ENCODE results near the gene HOXA11.

HOXA11 gene

DNA sequence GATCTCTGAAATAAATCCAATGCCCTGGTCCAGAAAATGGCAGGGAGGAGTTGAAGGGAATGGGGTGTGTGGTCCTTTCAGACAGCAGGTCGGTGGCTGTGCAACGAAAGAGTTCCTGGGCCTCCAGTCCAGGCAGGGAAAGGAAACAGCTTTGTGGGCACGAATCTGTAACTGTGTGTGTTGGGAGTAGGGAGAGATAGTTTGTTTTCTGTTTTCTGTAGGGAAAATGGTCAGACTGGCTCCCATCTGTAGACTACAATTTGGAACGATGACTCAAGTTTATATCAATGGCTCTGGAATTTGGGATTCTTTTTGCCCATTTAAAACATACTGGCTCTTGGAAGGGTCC is 17.1 kb downstream of the HOXA11 start:
- DNase-seq = no peak

DNA sequence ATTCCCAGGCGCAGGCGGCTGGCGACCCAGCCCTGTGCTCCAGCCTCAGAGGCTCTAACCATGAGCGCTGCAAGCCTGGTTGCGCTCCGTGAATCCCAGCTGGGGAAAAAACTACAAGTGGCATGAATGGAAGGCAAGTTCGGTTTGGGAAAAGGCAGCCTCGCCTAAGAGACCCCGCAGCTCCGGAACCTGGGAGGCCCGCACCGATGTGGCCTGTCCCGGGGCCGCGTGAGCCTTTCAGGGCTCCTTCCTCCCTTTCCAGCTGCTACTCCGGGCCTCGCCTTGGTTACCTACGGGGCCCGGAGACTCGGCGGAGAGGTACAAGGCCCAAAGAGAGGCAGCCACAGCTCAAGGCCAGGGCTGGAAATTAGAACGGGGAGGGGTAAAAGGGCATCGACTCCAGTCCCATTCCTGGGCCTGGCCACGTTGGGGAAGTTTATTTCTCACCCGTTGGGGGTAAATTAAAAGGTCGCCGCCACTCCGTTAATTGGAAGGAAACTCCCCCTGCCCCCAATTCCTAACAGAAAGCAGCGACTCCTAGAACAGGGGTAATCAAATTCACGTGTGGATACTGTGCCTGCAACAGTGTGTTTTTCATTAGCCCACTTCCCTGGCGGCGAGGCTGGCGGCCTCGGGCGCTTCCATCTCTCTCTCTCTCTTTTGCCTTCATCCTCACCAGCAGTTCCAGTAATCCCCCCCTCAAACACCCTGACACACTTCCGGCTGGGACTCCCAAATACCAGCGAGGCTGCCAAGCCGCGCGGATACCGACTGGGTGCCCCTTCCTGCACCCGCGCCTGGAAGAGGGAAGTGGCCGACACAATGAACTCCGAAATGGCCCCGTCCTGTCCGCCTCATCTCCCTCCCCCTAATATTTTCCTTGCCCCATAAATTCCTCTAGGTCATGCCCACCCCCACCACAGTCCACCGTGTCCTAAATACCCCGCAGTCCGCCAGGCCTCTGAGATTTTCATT is 18.2 kb downstream of the HOXA11 start:
- no peak for DNase-seq

DNA sequence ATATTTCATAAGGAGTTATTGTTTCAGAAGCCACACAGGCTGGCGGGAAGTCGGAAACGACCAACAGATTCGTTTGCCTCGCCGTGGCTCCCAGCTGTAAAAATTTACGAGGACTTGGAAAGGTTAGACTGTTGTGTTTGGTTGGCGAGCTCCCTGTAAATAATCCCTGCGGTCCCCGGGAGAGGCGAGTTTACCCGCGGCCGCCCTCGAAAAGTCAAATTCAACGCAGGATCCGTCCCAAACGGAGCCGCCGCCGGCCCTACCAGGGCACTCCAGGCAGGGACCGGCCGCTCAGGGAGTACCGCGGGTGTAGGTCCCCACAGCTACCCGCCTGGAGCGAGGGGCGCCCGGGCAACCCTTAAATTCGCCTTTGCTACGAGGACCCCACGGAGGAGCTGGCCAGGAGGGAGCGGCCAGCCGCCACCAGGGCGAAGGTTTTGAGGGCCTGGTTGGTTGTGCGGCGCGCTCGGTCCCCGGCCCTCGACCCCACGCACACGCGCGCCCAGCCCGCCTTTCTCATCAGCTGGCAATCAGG is 19.0 kb downstream of the HOXA11 start:
- DNase-seq = no peak

DNA sequence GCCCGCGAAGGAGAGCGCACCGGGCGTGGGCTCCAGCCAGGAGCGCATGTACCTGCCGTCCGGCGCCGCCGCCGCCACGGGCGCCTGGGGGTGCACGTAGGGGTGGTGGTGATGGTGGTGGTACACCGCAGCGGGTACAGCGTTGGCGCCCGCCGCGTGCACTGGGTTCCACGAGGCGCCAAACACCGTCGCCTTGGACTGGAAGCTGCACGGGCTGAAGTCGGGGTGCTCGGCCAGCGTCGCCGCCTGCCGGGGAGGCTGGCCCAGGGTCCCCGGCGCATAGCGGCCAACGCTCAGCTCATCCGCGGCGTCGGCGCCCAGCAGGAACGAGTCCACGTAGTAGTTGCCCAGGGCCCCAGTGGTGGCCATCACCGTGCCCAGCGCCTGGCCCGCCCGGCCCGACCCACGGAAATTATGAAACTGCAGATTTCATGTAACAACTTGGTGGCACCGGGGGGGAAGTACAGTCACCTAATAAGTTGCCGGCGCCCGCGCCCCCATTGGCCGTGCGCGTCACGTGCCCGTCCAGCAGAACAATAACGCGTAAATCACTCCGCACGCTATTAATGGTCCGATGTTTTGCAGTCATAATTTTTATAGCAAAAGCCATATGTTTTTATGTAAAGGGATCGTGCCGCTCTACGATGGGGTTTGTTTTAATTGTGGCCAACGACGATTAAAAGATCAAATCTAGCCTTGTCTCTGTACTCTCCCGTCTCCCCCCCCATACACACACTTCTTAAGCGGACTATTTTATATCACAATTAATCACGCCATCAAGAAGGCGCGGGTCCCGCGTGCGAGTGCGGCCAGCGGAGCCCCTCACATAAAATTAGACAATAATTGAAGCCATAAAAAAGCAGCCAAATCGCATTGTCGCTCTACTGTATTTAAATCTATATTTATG is 19.7 kb downstream of the HOXA11 start, which contains the start of gene HOXA9:
HOXA9 (minus strand) TSS at position 449 of the 907 bp plus-strand sequence; CDS start at position 369, 80 bp downstream.
- DNase-seq = no peak

DNA sequence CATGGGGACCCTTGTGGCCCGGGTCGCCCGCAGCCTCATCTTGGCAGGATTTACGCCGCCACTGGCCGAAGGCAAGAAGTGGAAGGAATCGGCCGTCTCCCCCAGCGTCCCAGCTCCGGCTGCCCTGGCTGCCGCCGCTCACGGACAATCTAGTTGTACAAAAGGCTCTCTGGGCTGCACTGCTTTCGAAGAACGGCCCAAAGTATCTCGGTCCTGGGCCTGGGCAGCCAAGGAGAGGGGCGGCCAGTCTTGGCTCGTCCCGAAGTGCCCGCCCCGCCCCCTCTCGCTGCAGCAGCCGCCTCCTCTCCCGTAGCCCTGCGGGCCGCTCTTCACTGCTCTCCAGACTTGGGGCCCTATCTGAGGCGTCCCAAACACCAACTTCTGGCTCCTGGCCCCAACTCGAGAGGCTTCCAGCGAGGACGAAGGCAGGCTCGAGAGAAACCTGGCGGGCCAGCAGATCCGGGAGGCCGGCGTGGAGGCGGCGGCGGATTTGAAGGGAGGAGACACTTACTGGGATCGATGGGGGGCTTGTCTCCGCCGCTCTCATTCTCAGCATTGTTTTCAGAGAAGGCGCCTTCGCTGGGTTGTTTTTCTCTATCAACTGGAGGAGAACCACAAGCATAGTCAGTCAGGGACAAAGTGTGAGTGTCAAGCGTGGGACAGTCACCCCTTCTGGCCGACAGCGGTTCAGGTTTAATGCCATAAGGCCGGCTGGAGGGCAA is 20.5 kb downstream of the HOXA11 start:
- DNase-seq = no peak

DNA sequence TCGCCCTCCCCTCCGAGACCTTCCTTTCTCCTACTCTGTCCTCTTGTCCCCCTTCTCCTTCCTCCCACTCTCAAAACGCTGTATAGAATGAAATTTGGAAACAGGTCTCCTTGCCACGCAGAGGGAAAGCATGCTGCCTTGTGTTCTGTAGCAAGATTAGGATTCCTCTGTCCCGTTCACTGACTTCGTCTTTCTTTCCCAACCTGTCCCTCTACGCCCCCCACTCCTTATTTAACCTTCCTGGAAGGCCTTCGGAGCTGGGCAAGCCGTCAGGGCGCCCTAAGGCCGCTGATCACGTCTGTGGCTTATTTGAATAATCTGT is 21.0 kb downstream of the HOXA11 start:
- no peak for DNase-seq

DNA sequence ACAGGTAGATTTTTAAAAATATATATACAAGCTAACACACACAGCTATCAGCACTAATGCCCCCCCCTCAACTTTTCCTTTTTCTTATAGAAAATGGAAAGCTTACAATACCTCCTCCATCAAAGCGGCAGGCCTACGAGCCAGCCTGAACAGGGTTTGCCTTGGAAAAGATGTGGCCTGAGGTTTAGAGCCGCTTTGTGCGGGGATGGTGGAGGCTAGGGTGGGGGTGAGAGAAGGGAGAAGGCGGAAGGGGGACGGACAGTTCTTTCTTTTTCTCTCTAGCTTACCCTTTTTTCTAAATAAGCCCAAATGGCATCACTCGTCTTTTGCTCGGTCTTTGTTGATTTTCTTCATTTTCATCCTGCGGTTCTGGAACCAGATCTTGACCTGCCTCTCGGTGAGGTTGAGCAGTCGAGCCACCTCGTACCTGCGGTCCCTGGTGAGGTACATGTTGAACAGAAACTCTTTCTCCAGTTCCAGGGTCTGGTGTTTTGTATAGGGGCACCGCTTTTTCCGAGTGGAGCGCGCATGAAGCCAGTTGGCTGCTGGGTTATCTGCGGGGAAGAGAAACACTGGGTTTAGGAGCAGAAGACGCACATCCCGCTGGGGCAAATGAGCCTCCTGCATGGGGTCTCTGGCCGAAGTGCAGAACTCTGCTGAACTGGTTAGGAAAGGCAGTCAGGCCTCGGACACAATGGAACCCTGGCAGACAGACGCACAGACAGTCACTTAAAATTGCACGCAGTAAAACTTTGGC is 21.6 kb downstream of the HOXA11 start:
- no peak for DNase-seq

DNA sequence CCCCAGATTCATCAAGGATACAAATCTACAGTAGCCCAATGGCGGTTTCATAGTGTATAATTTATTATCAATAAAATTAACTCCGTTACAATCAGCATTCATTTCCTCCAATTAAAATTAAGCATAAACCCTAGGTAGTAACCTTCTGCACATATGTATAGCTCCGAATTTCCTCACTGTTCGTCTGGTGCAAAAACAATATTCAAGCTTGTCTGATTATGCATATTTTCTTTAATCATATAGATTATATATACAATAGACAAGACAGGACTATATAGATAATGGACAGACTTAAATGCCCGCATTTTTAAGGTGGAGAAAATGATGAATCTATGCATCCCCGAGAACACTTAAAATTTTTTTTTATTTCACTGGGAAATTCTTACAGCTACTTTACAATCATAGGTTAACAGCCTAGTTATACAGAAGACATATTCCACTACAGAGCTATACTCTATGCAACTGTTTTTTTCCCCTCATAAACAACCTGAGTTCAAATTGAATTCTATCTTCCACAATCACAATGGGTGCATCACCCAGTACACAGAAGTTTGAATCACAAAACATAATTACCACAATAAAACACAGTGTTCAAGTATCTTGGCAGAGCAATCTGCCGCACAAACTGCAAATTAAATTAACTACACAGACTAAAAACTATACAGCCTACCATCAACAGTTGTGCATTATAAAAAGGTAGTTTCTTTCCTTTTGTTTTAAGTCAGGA is 22.3 kb downstream of the HOXA11 start:
- no peak for DNase-seq

DNA sequence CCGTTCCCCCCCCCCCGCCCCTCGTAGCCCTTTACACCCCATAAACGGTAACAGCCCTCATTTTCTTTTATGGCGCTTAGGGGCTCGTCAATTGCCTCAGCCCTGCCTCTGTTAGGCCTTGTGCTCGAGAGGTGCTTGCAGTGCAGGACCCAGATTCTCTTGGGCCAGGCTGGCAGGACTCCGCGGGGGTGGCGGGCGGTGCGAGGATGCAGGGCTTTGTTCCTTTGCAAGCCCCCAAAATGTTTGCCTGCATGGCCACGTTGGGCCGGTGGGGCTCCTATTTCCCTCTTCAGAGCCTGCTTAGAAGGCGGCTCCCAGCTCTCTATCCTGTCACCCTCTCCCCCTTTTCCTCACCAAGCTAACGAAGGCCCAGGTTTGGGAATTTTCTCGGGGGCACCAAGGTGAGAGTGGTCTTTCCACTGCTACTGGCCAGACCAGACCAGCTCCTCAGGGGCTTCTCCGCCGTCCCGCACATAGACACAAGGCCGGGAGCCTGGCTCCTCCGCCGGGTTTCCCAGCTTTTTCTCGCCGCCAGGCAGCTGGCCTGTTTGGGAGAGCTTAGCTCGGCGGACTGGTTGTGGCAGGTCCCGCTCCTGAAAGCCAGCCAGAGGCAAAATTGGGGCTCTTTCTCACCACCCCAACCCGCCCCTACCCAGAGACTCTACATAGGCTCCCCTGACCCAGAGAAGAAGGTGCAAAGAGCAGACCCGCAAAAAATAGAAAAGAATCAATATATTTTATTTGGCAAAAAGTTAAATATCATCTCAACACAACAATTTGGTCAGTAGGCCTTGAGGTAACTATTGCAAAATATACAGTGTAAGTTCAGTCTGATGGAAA is 23.1 kb downstream of the HOXA11 start:
- DNase-seq = no peak

DNA sequence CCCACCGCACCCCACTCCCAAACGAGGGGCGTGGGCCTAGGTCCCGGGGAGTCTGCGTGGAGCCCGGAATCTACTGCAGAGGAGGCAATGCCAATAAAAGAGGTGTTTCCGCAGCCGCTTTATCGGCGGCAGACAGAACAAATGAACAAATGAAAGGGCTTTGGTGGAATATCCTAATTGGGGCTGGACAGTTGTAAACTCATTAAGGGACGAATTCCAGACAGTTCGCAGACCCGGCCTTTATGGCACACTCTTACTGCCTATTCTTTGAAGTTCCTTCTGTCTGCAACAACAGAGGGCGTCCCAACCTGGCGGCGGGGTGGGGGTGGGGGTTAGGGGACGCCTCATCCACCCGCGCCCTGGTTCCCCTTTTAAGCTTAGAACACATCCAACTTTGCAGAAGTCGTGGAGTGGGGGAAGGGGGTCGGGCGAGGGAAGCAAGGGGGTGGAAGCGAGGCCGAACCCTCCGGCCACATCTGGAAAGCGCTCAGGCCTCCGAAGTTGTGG is 23.8 kb downstream of the HOXA11 start:
- no peak for DNase-seq

DNA sequence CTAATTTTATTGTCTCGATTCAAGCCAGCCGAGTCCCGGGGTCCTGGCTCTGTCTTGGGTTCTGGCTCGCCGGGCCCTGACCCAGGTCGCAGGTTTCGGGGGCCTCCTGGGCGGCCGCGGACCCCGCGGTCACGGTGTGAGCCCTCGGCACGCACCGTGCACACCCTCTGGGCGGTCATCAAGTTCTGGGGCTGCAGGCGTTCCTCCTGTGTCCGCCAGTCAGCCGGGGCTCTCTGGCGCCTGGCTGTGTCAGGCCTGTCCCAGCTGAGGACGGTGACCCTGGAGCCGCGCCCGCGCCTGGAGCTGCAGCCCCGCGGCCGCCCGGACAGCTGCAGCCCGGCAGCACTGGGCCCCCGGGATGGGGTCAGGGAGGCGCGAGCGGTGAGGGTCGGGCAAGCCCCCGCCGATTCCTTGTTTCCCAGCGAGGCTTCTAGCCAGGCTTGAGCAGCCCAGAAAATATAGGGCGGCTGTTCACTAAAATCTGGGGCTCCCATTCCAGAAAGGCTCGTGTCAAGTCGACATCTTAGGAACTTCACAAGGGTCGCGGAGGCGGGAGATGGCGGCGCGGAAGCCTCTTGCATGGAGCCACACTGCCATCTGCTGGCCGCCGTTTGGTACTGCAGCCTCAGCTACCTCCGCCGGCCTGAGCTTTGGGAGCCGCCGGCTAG is 24.4 kb downstream of the HOXA11 start:
- peak; percentile 82 for DNase-seq

DNA sequence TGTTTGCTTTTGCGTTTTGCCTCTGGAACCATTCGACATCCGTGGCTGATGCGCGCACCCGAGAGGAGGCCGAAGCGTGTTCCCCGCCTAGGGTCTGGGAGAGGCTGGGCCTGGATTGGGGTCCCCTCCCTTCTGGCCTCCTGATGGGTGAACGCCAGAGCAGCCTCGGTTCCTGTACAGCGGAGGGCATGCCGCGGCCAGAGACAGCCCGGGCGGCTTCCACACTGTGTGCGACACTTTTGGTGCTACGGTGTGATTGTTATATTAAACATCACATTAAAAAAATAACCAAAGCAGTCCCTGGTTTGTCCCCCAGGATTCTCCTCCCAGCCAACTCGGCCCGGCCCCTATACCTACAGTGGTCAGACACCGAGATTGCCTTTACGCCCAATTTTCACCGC is 24.9 kb downstream of the HOXA11 start:
- no peak for DNase-seq

DNA sequence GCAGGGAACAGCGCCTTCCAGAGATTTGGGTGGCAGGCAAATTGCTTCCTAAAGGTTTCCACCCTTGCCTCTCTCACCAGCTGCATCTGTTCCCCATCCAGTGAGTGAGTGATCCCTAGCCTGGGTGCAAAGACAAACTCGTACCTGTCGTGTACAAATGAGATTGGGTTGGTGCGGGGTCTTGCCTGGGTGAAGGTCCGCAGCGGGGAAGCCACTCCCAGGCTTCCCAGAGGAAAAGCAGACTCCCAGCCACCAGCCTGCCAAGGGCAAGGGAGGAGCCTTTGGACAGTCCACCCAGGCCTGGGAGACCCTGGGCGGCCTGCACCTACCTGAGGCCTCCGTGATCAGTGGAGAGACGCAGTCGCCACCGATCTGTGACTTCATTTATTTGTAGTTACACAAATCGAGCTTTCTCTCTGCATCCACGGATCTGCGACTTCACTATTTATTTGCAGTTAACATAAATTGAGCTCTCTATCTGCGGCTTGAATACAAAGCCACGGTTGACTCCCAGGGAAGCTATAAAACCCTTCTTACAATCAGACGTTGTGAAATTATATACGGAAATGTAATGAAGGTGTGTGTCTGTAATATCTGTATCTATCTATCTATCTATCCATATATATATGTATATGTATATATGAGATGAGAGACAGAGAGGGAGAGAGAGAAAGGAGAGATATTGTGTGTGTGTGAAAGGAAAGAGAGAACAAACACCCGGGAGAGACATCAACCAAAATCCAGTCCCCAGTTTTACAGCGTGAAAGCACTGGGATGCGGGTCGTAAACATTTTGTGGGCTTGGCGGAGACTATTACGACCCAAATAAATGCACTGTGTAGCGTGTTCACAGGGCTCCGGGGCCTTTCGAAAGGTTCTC is 25.5 kb downstream of the HOXA11 start:
- no peak for DNase-seq

DNA sequence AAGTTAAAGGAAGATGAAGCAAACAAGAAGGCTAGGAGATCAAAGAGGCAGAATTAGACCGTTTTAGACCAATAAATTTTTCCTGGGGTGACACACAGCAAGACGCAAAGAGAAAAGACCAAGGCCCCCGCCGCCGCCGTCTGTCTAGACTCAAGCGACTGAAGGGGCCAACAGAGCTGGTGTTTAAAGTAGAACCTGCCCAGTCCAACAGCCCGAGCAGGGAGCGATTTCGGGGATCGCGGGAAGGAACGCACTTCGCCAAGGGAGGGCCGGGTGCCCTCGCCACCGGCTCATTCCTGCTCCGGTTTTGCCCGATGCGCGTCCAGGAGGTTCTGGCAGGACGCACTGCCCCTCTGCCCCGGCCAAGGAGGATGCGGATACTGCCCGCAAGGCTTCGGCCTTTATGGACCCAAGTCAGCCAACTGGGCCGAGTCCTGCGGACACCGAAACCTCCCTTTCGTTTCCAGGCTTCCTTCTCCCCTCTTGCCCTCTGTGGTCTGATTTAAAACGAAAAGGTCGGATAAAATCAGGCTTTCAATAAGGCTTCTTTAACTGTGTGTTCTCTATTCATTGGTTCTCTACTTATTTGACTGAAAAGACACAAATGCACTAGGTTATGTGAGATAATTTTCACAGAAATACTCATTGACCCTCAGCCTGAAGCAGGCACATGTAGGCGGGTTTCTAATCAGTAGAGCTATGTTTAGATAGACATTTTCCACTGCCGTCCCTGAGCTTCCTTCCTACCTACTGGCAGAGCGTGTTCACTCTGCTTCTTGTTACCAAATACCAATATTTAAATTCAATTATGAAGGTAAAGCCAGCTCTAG is 26.4 kb downstream of the HOXA11 start:
- DNase-seq = no peak

DNA sequence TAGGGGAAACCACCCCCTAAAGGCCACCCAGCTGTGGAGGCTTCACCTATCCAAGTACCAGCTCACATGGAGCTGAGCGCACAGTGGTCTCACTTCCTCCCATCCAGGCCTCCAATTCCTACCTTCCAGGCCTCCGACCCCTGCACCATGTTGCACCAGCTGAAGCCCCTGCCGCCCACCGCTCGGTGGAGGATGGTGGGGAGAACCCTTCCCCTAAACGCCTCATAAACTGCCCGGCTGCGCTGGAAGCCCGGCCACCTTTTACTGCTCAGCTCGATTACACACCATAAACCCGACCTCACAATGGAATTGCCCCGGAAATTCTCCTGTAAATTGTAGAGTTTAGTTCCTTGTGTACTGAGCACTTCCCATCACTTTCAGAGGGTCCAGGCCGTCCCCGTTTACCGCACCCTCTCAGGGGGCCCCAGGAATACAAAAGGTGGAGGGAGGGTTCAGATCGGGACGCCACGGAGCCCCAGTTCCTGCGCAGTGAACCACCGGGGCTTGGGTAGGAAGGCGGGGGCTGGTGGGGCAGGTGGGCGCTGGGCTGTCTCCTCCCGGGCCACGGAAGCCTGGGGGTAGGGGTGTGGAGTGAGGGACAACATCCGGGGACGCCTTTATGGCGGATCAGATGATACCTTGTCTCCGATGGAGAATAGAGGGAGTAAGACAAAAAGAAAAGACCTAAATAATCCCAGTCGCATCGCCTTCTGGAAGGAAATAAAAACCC is 27.2 kb downstream of the HOXA11 start:
- no peak for DNase-seq

DNA sequence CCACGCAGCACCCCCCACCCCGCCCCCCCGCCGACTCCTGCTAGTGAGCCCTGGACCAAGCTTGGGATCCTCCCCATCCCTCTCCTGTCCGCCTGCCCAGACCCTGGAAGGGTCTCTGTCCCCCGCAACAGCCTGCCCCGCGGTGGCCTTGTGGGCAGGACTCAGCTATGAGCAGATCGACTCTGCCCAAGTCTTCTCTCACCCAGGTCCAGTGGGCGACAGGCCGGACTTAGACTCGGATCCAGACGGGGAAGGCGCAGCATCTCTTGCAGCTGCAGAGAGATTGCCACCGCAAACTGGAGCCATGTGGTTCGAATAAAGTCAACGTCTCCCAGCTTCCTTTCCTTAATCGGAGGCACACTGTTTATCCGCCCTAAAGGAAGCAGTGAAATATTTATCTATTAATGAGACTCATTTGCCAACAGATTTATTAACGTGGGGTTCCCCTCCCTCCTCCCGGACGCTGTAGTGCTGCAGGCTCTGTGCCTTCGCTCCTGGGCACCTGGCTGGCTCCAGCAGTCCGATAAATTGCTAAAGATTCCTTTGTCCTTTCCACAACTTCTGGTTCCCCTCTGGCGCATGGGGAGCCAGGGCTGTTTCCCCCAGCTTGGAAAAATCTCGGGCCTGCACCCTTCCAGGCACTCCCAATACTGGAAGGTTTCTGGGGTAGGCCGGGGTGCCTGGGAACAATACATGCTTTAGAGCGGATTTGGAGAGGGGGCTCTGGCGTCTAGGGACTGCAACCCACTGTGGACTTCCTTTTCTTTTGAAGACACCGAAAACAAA is 27.9 kb downstream of the HOXA11 start:
- no peak for DNase-seq

All from activated CD4-positive, alpha-beta T cell treated with anti-CD3 and anti-CD28 coated beads for 1 hour (primary cell).